ENCODE results near the gene DIO2.

- TF ChIP-seq EZH2 (IDR thresholded peaks at IDR 0.05; ENCODE audit: borderline replicate concordance, low read depth, low read length, severe bottlenecking) = no peak
- no peak for TF ChIP-seq CTCF (IDR thresholded peaks at IDR 0.05; ENCODE audit: borderline replicate concordance, extremely low read depth, low read length, poor library complexity, severe bottlenecking)
Measured at GRCh38 chr14:80206351-80207080, 4.8 kb downstream of the DIO2 start.

Data from DND-41 (cell line).